Stimulated activated naive CD8-positive, alpha-beta T cell treated with anti-CD3 and anti-CD28 coated beads, Interleukin-15, Interleukin-2, amounts not matched to agents 100 ng/mL and 50 ng/mL, for 24 hours (primary cell): Measurements from ENCODE around the gene DIP2A.
A peak's percentile ranks its signal among the peaks of the same experiment; 100 is the strongest.
"Not testable (repeated sequence)": the region's sequence is repeated elsewhere in the genome, so short reads cannot be mapped to it uniquely, and the experiment has no call there.

Experiments
- H3K27ac Mint-ChIP-seq: one replicate; pipeline ENCODE4 v1.8.0; 2021; ENCODE audit warnings: mild to moderate bottlenecking, mixed read lengths
- H3K27me3 Mint-ChIP-seq: one replicate; pipeline ENCODE4 v1.8.0; 2021; ENCODE audit warnings: mixed read lengths
- H3K36me3 Mint-ChIP-seq: one replicate; pipeline ENCODE4 v1.8.0; 2021; ENCODE audit warnings: low read depth, mixed read lengths
- H3K4me1 Mint-ChIP-seq: one replicate; pipeline ENCODE4 v1.8.0; 2021; ENCODE audit warnings: low read depth, mixed read lengths
- H3K4me3 Mint-ChIP-seq: one replicate; pipeline ENCODE4 v1.8.0; 2021; ENCODE audit warnings: mild to moderate bottlenecking, mixed read lengths
- H3K9me3 Mint-ChIP-seq: one replicate; pipeline ENCODE4 v1.8.0; 2021; ENCODE audit warnings: mixed read lengths

Gene DIP2A

DNA sequence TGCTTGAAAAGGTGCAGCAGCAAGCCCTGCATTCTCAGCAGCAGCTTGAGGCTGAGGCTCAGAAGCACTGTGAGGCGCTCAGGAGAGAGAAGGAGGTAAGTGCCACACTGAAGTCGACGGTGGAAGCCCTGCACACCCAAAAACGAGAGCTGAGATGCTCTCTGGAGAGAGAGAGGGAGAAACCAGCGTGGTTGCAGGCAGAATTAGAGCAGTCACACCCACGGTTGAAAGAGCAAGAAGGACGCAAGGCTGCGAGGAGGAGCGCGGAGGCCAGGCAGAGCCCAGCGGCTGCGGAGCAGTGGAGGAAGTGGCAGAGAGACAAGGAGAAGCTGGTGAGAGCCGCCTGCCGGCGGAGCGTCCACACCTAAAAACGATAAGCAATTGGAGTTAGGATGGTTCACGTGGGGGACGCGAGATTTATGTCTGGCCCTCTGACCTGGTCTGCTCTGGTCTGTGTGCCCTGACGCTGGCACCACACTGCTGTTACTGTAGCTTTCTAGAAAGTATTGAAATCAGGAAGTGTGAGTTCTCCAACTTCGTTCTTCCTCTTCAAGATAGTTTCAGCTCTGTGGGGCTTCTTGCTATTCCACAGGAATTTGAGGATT, 26.7 kb upstream of the DIP2A start:
- Mint-ChIP-seq H3K4me1 (peaks cover 20% of the 10 kb centered on the region), H3K27me3 (no peaks in the 10 kb centered on the region), H3K9me3 (no peaks in the 10 kb centered on the region), H3K36me3 (peaks cover 35% of the 10 kb centered on the region), H3K4me3 (no peak overlapping the region), H3K27ac (no peak overlapping the region)

DNA sequence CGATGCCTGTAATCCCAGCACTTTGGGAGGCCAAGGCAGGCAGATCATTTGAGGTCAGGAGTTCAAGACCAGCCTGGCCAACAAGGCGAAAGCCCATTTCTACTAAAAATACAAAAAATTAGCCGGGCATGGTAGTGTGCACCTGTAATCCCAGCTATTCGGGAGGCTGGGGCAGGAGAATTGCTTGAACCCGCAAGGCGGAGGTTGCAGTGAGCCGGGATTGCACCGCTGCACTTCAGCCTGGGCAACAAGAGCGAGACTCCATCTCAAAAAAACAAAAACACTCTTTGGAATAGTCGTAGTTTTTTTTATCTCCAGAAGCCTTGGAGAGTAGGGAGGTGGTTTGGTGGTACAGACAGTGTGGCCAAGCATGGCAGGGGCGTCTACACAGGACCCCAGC, 25.6 kb upstream of the DIP2A start:
- not testable (repeated sequence) for H3K9me3 Mint-ChIP-seq, H3K27me3 Mint-ChIP-seq, H3K4me3 Mint-ChIP-seq, H3K27ac Mint-ChIP-seq
- peaks cover 26% of the 10 kb centered on the region for H3K4me1 Mint-ChIP-seq
- peaks cover 45% of the 10 kb centered on the region for H3K36me3 Mint-ChIP-seq

DNA sequence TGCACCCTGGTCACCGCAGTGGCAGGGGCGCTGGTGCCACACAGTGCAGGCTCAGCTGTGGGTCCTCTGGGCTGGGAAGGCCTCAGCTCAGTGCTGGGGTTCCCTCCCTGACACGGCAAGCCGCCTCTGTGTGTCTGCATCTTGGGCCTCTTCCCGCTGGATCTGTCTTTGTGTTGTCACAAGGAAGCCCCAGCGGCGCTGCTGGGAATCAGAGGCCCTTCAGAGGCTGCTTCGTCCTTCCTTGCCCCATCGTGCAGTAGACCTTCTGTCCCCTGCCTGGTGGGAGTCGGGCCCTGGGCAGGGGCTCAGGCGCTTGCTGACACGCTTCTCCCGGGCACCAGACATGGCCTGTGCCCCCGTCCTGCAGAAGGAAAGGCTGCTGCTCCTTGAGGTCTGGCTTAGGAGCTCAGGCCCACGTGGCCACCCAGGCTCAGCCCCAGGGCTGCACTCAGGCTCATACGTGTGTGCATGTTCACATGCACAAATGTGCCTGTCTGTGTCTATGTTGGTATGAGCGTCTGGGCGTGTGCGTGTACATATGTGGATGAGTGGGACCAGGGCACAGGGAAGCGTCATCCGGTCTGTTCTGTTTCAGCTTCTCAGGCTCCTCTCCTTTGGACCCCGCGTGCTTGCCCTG, 24.3 kb upstream of the DIP2A start:
- peaks cover 29% of the 10 kb centered on the region for H3K4me1 Mint-ChIP-seq
- H3K27ac Mint-ChIP-seq, result peak overlapping the region; percentile 31
- no peaks in the 10 kb centered on the region for H3K27me3 Mint-ChIP-seq
- H3K36me3 Mint-ChIP-seq, result peaks cover 52% of the 10 kb centered on the region
- no peak overlapping the region for H3K4me3 Mint-ChIP-seq
- H3K9me3 Mint-ChIP-seq, result no peaks in the 10 kb centered on the region

DNA sequence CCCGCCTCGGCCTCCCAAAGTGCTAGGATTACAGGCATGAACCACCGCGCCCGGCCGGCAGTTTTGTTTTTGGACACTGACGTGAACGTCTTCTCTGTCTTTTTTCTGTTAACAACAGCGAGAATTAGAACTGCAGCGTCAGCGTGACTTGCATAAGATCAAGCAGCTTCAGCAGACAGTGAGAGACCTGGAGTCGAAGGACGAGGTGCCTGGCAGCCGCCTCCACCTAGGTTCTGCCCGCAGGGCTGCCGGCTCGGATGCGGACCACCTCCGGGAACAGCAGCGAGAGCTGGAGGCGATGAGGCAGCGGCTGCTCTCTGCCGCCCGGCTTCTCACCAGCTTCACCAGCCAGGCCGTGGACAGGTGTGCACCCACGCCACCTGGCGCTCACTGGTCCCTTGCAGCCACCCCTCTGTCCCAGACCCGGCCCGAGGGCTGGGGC, 22.9 kb upstream of the DIP2A start:
- H3K4me3 Mint-ChIP-seq, result no peak overlapping the region
- H3K9me3 Mint-ChIP-seq, result no peaks in the 10 kb centered on the region
- no peak overlapping the region for H3K27ac Mint-ChIP-seq
- H3K27me3 Mint-ChIP-seq, result no peaks in the 10 kb centered on the region
- H3K4me1 Mint-ChIP-seq, result peaks cover 29% of the 10 kb centered on the region
- H3K36me3 Mint-ChIP-seq, result peaks cover 62% of the 10 kb centered on the region

DNA sequence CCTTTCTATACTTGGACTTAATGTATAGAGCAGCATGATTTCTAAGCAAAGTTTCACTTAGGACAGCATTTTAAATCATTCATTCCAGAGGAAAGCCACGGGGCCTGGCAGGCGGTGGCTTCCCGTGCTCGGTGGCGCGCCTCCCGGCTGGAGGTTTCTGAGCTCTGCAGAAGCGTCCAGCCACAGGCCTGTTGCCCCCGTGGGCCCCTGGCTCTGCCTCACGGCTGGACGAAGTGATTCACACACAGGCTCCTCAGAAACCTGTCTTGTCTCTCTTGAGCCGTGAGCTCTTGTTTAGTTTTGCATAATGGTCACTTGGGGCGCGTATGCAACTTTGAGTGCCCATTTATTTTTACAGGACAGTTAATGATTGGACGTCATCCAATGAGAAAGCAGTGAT, 22.1 kb upstream of the DIP2A start:
- peaks cover 29% of the 10 kb centered on the region for H3K4me1 Mint-ChIP-seq
- no peaks in the 10 kb centered on the region for H3K9me3 Mint-ChIP-seq
- H3K4me3 Mint-ChIP-seq, result no peak overlapping the region
- no peak overlapping the region for H3K27ac Mint-ChIP-seq
- peaks cover 62% of the 10 kb centered on the region for H3K36me3 Mint-ChIP-seq
- H3K27me3 Mint-ChIP-seq, result no peaks in the 10 kb centered on the region

DNA sequence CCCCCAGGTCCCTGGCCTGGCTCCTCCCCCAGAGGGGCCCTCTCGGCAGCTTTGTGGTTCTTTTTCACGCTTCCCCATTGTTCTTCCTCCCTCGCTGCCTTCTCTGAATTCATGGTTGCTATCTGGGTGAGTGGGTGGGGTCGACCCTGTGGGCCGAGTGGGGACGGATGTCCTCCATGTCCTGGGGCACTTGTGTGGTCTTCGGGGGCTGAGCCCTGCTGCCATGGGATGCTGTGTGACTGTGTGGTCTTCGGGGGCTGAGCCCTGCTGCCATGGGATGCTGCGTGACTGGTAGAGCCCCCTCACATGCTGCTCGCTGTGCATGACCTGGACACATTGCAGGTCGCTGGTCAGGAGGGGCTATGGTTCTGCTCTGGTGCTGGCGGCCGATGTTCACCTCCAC, 21.6 kb upstream of the DIP2A start:
- H3K27ac Mint-ChIP-seq, result peak overlapping the region; percentile 40
- H3K4me3 Mint-ChIP-seq, result peak overlapping the region; percentile 32
- peaks cover 58% of the 10 kb centered on the region for H3K36me3 Mint-ChIP-seq

DNA sequence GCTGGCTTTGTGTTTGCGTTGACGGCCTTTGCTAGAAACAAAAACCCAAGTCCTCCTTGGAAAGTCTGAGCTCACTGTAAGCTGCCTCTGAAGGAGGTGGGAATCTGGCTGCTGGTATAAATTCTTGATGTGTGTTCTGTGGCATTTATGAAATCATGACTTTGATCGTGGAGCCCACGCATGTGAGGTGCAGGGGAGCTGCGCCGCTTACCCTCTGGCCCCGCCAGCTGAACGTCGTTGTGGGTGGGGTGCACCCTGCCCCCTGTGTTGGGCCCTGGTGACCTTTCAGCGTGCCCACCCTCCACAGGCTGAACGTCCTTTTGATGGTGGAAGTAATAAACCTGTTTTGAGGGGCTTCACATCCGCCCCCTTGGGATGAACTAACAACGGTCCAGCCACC, 21.2 kb upstream of the DIP2A start:
- Mint-ChIP-seq H3K27me3 (no peaks in the 10 kb centered on the region), H3K27ac (peak overlapping the region; percentile 40), H3K9me3 (no peaks in the 10 kb centered on the region), H3K4me3 (peak overlapping the region; percentile 32), H3K4me1 (peaks cover 25% of the 10 kb centered on the region), H3K36me3 (peaks cover 57% of the 10 kb centered on the region)

More for the DNA sequence above, 21.6 kb upstream of the DIP2A start:
- no peaks in the 10 kb centered on the region for H3K27me3 Mint-ChIP-seq
- no peaks in the 10 kb centered on the region for H3K9me3 Mint-ChIP-seq
- H3K4me1 Mint-ChIP-seq, result peaks cover 25% of the 10 kb centered on the region

DNA sequence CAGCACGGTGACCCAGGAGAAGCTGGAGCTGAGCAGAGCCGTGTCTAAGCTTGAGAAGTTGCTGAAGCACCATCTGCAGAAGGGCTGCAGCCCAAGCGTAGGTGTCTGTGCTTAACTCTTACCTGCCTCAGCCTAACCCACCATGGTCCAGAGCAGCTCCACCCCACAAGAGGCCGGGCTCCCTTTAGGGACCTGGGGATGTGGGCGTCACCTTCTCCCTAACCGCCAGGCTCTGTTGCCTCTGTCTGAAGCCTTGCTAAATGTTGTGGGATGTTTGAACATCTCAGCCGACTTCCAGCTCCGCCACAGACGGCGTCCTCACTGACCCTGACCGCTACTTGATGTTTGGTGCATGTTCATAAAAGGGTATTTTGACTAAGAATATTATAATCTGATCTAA, 20.4 kb upstream of the DIP2A start:
- H3K36me3 Mint-ChIP-seq, result peaks cover 64% of the 10 kb centered on the region
- H3K9me3 Mint-ChIP-seq, result no peaks in the 10 kb centered on the region
- H3K27ac Mint-ChIP-seq, result no peak overlapping the region
- H3K4me3 Mint-ChIP-seq, result no peak overlapping the region
- H3K4me1 Mint-ChIP-seq, result peaks cover 25% of the 10 kb centered on the region
- no peaks in the 10 kb centered on the region for H3K27me3 Mint-ChIP-seq

DNA sequence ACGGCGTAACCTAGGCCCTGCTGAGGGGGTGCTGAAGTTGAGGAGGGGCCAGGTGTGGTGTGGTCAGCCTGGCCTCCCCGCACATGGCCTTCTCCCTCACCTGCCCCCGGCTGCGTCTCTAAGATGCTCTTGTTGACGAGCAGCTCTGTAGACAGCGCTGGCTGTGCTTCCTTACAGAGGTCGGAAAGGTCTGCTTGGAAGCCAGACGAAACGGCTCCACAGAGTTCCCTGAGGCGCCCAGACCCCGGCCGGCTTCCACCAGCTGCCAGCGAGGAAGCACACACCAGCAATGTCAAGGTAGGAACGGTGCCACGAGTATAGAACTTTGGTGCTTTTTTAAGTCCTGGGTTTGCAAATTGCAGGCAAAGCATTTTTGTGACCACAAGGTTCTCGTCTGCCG, 18.8 kb upstream of the DIP2A start:
- no peak overlapping the region for H3K27ac Mint-ChIP-seq

DNA sequence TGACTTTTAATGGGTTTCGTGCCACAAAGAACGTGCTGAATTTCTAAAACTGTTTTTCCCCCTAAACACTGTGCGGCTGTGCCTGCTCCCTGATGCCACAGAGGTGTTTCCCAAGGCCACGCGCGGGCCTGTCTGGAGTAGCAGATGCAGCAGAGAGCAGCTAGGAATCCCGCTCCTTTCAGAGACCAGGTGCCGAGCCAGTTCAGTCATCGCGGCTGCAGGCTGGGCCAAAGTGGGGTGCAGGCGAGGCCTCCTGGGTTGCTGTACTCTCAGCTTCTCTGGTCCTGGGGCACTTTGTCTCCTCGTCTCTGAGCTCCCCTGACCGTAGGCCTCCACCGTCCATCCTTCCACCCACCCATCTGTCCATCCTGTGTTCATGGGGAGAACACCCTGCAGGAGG, 17.4 kb upstream of the DIP2A start:
- H3K27ac Mint-ChIP-seq, result no peak overlapping the region
- H3K36me3 Mint-ChIP-seq, result peaks cover 71% of the 10 kb centered on the region
- no peaks in the 10 kb centered on the region for H3K27me3 Mint-ChIP-seq
- H3K4me3 Mint-ChIP-seq, result no peak overlapping the region
- H3K4me1 Mint-ChIP-seq, result peaks cover 19% of the 10 kb centered on the region
- H3K9me3 Mint-ChIP-seq, result no peaks in the 10 kb centered on the region

More for the DNA sequence above, 18.8 kb upstream of the DIP2A start:
- no peak overlapping the region for H3K4me3 Mint-ChIP-seq
- H3K4me1 Mint-ChIP-seq, result peaks cover 24% of the 10 kb centered on the region
- peaks cover 72% of the 10 kb centered on the region for H3K36me3 Mint-ChIP-seq
- no peaks in the 10 kb centered on the region for H3K9me3 Mint-ChIP-seq
- no peaks in the 10 kb centered on the region for H3K27me3 Mint-ChIP-seq

DNA sequence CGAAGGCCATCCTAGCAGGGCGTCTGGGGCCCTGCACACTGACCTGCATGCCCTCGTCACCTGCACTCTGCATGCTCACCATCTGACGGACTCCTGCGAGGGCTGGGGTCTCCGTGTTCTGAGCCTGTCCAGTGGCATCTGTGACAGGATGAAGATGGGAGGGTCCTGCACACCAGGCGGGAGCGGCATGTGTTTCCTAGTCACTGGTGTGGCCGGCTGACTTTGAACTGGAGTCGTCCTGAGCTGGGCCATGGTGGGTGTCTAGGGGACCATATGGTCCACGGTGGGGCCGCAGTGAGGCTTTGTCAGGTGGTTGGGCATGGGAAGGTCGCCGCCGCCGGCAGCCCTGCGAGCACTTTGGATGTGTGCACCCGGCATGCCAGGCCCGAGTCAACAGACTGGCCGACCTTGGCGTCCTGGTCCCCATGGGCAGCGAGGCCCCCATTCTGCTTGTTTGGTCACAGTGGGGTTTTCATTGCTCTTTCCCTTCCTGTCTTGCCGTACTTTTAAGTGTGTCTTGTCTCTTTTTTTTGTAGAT, 16.7 kb upstream of the DIP2A start:
- Mint-ChIP-seq H3K27me3 (no peaks in the 10 kb centered on the region), H3K36me3 (peaks cover 67% of the 10 kb centered on the region), H3K27ac (no peak overlapping the region), H3K4me1 (peaks cover 13% of the 10 kb centered on the region), H3K9me3 (no peaks in the 10 kb centered on the region), H3K4me3 (no peak overlapping the region)

DNA sequence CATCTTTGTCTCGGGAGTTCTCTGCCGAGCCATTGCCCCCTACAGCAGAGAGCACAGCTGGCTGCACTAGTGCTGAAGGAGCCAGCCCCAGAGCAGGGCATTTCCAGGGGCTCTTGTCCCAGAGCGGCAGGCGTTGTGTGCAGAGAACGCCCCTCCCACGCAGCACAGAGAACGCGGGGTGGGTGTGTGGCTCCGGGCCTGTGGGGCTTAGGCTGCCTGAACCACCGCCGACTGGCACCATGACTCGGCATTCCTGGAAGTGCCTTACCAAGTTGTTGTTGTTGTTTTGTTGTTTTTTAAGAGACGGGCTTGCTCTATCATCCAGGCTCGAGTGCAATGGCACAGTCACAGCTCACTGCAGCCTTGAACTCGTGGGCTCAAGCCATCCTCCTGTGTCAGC, 15.8 kb upstream of the DIP2A start:
- Mint-ChIP-seq H3K27me3 (no peaks in the 10 kb centered on the region), H3K27ac (peak overlapping the region; percentile 38), H3K4me1 (peaks cover 4% of the 10 kb centered on the region), H3K4me3 (no peak overlapping the region), H3K36me3 (peaks cover 65% of the 10 kb centered on the region), H3K9me3 (no peaks in the 10 kb centered on the region)

DNA sequence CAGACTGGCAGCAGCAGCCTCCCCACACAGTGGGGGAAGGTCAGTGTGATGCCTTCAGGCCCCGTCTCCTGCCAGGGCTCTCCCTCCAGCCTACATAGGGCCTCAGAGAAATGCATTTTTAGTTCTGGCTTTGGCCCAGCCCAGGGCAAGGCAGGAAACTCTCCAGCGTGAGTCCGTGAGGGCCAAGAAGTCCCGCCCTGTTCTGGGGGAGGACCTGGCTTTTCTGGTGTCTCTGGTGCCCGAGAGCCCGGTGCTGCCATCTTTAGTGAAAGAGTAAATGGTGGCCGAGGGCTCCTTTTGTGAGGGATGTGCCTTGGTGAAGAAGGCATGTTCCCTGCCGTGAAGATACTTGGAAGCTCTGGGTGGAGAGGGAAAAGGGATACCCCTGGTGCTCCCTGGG, 14.8 kb upstream of the DIP2A start:
- Mint-ChIP-seq H3K9me3 (peaks cover 5% of the 10 kb centered on the region), H3K36me3 (peaks cover 70% of the 10 kb centered on the region), H3K27ac (peak overlapping the region; percentile 7), H3K4me3 (no peak overlapping the region), H3K4me1 (no peaks in the 10 kb centered on the region), H3K27me3 (no peaks in the 10 kb centered on the region)

DNA sequence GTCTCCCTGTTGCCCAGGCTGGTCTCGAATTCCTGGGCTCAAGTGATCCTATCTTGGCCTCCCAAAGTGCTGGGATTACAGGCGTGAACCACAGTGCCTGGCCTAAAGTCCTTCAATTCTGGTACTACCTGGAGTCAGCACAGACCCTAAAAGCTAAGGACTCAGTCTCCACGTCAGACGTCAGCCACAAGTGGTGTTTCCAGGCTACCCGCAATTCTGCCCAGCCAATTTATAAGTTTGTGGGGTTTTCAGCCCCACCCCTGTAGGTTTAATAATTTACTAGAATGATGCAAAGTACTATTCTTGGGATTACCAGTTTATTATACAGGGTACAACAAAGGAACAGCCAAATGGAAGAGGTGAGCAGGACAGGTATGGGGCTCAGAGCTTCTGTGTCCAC, 10.6 kb upstream of the DIP2A start:
- Mint-ChIP-seq H3K4me3 (no peak overlapping the region), H3K27ac (no peak overlapping the region), H3K36me3 (peaks cover 51% of the 10 kb centered on the region), H3K4me1 (peaks cover 4% of the 10 kb centered on the region), H3K27me3 (no peaks in the 10 kb centered on the region), H3K9me3 (peaks cover 5% of the 10 kb centered on the region)

DNA sequence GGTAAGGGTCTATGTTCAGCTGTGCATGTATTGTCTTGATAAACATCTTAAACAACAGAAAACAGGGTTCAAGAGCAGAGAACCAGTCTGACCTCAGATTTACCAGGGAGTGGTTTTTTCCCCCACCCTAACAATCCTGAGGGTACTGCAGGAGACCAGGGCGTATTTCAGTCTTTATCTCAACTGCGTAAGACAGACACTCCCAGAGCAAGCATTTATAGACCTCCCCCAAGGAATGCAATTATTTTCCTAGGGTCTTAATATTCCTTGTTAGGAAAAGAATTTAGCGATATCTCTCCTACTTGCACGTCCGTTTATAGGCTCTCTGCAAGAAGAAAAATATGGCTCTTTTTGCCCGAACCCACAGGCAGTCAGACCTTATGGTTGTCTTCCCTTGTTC, 9.8 kb upstream of the DIP2A start:
- not testable (repeated sequence) for H3K27me3 Mint-ChIP-seq, H3K4me3 Mint-ChIP-seq, H3K4me1 Mint-ChIP-seq, H3K9me3 Mint-ChIP-seq, H3K27ac Mint-ChIP-seq
- H3K36me3 Mint-ChIP-seq, result peaks cover 48% of the 10 kb centered on the region

DNA sequence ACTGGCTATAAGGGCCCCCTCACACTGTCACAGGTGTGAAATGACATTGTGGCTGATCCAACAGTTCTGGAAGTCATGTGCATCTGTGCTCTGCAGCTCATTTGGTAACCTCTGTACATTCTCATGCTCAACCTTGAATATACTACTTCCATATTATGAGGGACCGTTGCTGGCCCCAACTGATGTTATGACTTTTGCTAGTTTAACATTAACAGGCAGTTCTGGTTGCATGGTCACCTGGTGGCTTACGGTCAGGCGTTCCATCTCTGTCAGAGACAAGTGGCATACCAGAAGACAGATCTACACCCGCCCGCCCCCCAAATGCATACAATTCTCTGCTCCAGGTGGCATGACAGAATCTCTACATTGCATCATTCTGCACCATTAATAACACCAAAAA, 6.0 kb upstream of the DIP2A start:
- Mint-ChIP-seq H3K36me3 (peaks cover 57% of the 10 kb centered on the region), H3K4me3 (no peak overlapping the region), H3K27me3 (no peaks in the 10 kb centered on the region), H3K27ac (no peak overlapping the region), H3K4me1 (peaks cover 31% of the 10 kb centered on the region), H3K9me3 (peaks cover 5% of the 10 kb centered on the region)
